Left lobe of liver (tissue), 2 donors: ENCODE measurements around the gene PXN. TPM values are rescaled to one million over a fixed set of nuclear protein-coding genes. Genes with fewer than 3 reads are reported as not detected.

Experiments
- ATAC-seq: fragments of 200-7000 bp; cut with Tn5 transposase; one replicate; pipeline ENCODE4 v1.9.1; 2020; ENCODE audit warnings: mild to moderate bottlenecking, moderate library complexity
- DNase-seq: peaks from one replicate; pipeline ENCODE4 v3.0.0-alpha.2; 2020; ENCODE audit warnings: low spot score
- total RNA-seq: library from RNA; stranded (reverse); gene quantifications from one replicate; pipeline ENCODE4 v1.2.1, GENCODE V29; 2021
- donor health status: DM: no; HTN: no; CAD: no; lungs with moderate emphysema.
- donor health status: DM: no; HTN: yes; CAD: no.

Gene PXN
- 24.0 TPM for total RNA-seq

GRCh38 chr12:120265473-120266179 lies at the start of gene PXN:
PXN (minus strand) TSS chr12:120265730; CDS start chr12:120265629, 101 bp downstream.
- ATAC-seq (peak; percentile 97), DNase-seq (peak; percentile 91)

GRCh38 chr12:120314220-120314619 lies 48.7 kb upstream of the PXN start:
- no peak for ATAC-seq
- DNase-seq = no peak

GRCh38 chr12:120301962-120302815 lies 36.7 kb upstream of the PXN start, which contains the start of gene SIRT4:
SIRT4 (plus strand) TSS chr12:120302321; CDS start chr12:120303562, 1,241 bp downstream.
- peak; percentile 98 for ATAC-seq
- DNase-seq = peak; percentile 89

GRCh38 chr12:120292661-120293531 lies 27.4 kb upstream of the PXN start, which contains the start of gene RNU4-1:
RNU4-1 (minus strand) TSS chr12:120293237.
- DNase-seq (peak; percentile 81), ATAC-seq (peak; percentile 57)

- ATAC-seq = peak; percentile 3
These were observed 26.8 kb upstream of the PXN start for GRCh38 chr12:120292411-120292660.

GRCh38 chr12:120290609-120291305 lies 25.2 kb upstream of the PXN start:
- peak; percentile 57 for DNase-seq
- peak; percentile 11 for ATAC-seq

More at GRCh38 chr12:120292411-120292660, 26.8 kb upstream of the PXN start:
- DNase-seq = no peak

- no peak for DNase-seq
- no peak for ATAC-seq
These were observed 22.0 kb upstream of the PXN start for GRCh38 chr12:120287491-120287890.

- no peak for DNase-seq
- no peak for ATAC-seq
These were observed 21.4 kb upstream of the PXN start for GRCh38 chr12:120286768-120287490.

- no peak for ATAC-seq
- no peak for DNase-seq
These were observed 18.9 kb upstream of the PXN start for GRCh38 chr12:120284381-120284780.

- no peak for ATAC-seq
These were observed 17.8 kb upstream of the PXN start for GRCh38 chr12:120283318-120283717.

GRCh38 chr12:120278137-120279069 lies 12.9 kb upstream of the PXN start:
- ATAC-seq = no peak

More at GRCh38 chr12:120283318-120283717, 17.8 kb upstream of the PXN start:
- DNase-seq = no peak

GRCh38 chr12:120276734-120277133 lies 11.2 kb upstream of the PXN start:
- no peak for DNase-seq
- ATAC-seq = no peak

More at GRCh38 chr12:120278137-120279069, 12.9 kb upstream of the PXN start:
- DNase-seq = no peak

- peak; percentile 6 for ATAC-seq
These were observed 2.2 kb upstream of the PXN start for GRCh38 chr12:120267736-120268135.

GRCh38 chr12:120266180-120266870 lies 795 bp upstream of the PXN start:
- DNase-seq = no peak
- ATAC-seq = no peak

More at GRCh38 chr12:120267736-120268135, 2.2 kb upstream of the PXN start:
- DNase-seq = no peak

GRCh38 chr12:120264904-120265472 lies 542 bp downstream of the PXN start:
- DNase-seq = no peak
- ATAC-seq = no peak

- DNase-seq = no peak
- ATAC-seq = no peak
These were observed 1.2 kb downstream of the PXN start for GRCh38 chr12:120264086-120264903.

- DNase-seq = no peak
- ATAC-seq = no peak
These were observed 1.8 kb downstream of the PXN start for GRCh38 chr12:120263748-120264085.
